ENCODE results near the gene ETHE1.

ETHE1 gene

GRCh38 chr19:43468354-43469159 is 58.4 kb downstream of the ETHE1 start:
- in situ Hi-C loops (cut with HindIII; ENCODE audit: low sequenced_read_pairs): no loop called here

GRCh38 chr19:43467730-43468129 is 59.3 kb downstream of the ETHE1 start:
- in situ Hi-C loops (cut with HindIII; ENCODE audit: low sequenced_read_pairs): no loop called here

- in situ Hi-C loops (cut with HindIII; ENCODE audit: low sequenced_read_pairs): no loop called here
Measured at GRCh38 chr19:43467276-43467675, 59.7 kb downstream of the ETHE1 start.

- in situ Hi-C loops (cut with HindIII; ENCODE audit: low sequenced_read_pairs): no loop called here
Measured at GRCh38 chr19:43466793-43467192, 60.2 kb downstream of the ETHE1 start.

GRCh38 chr19:43465468-43466120 is 61.4 kb downstream of the ETHE1 start, which contains the start of gene LYPD3:
Gene LYPD3, minus strand, starts transcription at chr19:43465608. Its CDS starts 37 bp downstream, at chr19:43465571.
- in situ Hi-C loops (cut with HindIII; ENCODE audit: low sequenced_read_pairs): no loop called here

- in situ Hi-C loops (cut with HindIII; ENCODE audit: low sequenced_read_pairs): no loop called here
Measured at GRCh38 chr19:43464134-43464775, 62.7 kb downstream of the ETHE1 start.

- in situ Hi-C loops (cut with HindIII; ENCODE audit: low sequenced_read_pairs): no loop called here
Measured at GRCh38 chr19:43463381-43464133, 63.4 kb downstream of the ETHE1 start.

DNA sequence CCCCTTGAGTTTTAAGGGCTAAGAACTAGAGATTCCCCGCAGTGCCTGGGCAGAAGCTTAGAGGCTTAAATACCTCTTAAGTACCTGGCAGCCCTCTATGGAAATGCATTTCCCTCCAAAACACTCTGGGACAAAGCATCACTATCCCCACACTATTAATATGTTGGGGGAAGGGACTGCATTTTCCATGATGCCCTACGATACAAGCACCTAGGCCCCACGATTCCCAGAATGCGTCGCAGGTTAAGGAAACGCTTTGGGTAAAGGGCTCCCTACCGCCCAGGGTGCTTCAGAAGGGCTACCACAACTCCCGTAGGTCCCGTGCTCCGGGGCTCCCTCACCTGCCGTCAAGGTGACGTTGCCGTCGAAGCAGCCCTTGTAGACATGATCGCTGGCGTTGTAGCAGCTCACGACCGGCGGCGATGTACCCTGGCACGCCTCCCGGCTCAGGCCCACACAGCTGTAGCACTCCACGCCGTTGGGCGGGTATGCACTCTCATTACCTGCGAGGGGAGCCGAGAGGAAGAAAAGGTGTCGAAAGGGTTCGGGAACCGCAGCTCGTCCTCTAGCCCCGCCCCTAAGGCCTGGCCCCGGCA is 64.1 kb downstream of the ETHE1 start:
- in situ Hi-C loops (cut with HindIII; ENCODE audit: low sequenced_read_pairs): no loop called here

DNA sequence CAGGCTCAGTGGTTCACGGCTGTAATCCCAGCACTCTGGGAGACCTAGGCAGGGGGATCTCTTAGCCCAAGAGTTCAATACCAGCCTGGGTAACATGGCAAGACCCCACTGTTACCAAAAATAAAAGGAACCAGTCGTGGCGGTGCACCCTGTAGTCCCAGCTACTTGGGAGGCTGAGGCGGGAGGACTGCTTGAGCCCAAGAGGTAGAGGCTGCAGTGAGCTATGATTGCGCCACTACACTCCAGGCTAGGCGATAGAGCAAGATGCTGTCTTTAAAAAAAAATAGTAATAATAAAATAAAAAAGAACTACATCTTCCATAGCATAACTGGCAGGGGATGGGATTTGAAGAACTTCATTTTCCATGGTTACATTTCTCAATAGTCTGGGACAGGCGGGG is 64.6 kb downstream of the ETHE1 start:
- in situ Hi-C loops (cut with HindIII; ENCODE audit: low sequenced_read_pairs): no loop called here

DNA sequence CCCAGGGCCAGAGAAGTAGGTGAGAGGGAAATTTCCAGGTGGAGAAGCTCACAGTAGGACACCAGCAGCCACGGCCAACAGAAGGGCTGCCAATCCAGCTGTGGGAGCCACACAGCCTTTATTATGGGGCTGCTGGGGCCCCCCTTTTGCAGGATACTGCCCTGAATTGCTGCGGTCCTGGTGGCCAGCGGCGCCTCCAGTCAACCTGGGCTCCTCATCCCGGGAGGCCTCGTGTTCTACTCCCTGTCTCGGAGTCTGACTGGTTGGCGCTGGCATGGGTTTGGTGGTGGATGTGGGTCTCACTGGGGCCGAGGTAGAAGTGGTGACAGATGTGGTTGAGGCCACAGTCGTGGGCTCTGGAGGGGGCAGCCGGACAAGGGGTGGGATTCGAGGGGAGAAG is 65.7 kb downstream of the ETHE1 start:
- in situ Hi-C loops (cut with HindIII; ENCODE audit: low sequenced_read_pairs): no loop called here

DNA sequence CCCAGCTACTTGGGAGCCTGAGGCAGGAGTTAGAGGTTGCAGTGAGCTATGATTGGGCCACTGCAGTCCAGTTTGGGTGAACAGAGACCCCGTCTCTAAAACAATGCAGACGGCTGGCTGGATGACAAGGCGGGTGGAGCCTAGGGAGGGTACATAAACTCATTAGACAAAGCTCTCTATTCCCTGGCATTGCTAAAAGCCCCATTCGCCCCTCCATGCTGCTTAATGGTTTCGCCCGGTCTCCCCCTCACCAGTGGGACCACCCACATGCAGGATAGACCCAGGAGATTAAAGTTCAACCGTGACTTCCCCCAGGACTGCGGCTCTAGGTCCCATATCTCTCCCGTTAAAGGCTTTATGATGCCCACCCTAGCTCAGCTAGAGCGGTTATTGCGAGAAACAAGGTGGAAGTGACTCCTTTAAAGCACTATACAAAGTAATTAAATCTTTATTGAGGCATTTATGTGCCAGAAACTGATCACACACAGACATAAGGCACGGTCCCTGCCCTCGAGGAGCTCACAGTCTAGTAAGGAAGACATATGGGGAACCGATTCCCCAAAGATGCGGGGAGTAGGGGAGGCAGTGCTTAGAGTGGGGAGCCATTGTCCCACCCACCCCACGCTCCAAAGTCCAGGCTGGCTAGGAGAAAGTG is 66.5 kb downstream of the ETHE1 start:
- in situ Hi-C loops (cut with HindIII; ENCODE audit: low sequenced_read_pairs): no loop called here

GRCh38 chr19:43457809-43458208 is 69.2 kb downstream of the ETHE1 start:
- in situ Hi-C loops (cut with HindIII; ENCODE audit: low sequenced_read_pairs): no loop called here

All from DLD1 (cell line).